T-cell (primary cell): ENCODE data around the gene SCAMP1. TPM values are rescaled to one million over a fixed set of nuclear protein-coding genes. Genes with fewer than 3 reads are reported as not detected.

ENCODE experiments used
- ATAC-seq, 4 experiments: fragments of 200-7000 bp in 3 of 4; fragments of 150-1000 bp in 1 of 4; cut with Tn5 transposase; replicated peaks in 1 of 4; 1 replicate in 3 of 4; 2 replicates in 1 of 4; pipeline ENCODE4 v1.10.0; 2021; ENCODE audit warnings: moderate library complexity in 3 of 4, mild to moderate bottlenecking in 2 of 4, moderate number of reproducible peaks in 1 of 4
- CTCF ChIA-PET, 2 donors: fragments of 300-600 bp; sonication (Branson Sonifier 250); formaldehyde crosslinking; loops; one replicate each; lab custom pipeline; 2022; ENCODE audit warnings: antibody characterized with exemption in 2 of 2; lab: Charles Lee
- POLR2A ChIA-PET, 2 donors: fragments of 300-600 bp; sonication (Branson Sonifier 250); formaldehyde crosslinking; loops; one replicate each; lab custom pipeline; 2022; ENCODE audit warnings: antibody characterized with exemption in 2 of 2; lab: Charles Lee
- DNase-seq, 35 experiments: peaks; one replicate each; pipeline versions ENCODE4 v3.0.0 to v3.0.0-alpha.2; 2013 to 2023
- H3K27ac ChIP-seq: one replicate; pipeline ENCODE4 v1.5.1; 2013; ENCODE audit warnings: low read length
- H3K27me3 ChIP-seq, 2 experiments: replicated peaks in 1 of 2; 1 replicate in 1 of 2; 2 replicates in 1 of 2; pipeline versions ENCODE4 v1.6.1 to v1.7.0; 2013; ENCODE audit warnings: low read length in 1 of 2, mixed read lengths in 1 of 2; ENCODE audit not compliant: control insufficient read depth in 2 of 2, insufficient read depth in 2 of 2; ENCODE audit errors: extremely low read depth in 1 of 2
- H3K36me3 ChIP-seq, 2 donors: 1 replicate in 1 of 2; 2 replicates in 1 of 2; pipeline versions ENCODE4 v1.6.1 to v1.7.0; 2013; ENCODE audit warnings: low read length in 1 of 2; ENCODE audit not compliant: control insufficient read depth in 2 of 2, insufficient read depth in 1 of 2; ENCODE audit errors: extremely low read depth in 1 of 2
- H3K4me1 ChIP-seq, 2 experiments: 1 replicate in 1 of 2; 2 replicates in 1 of 2; pipeline versions ENCODE4 v1.6.1 to v1.7.0; 2013; ENCODE audit warnings: low read length in 2 of 2, mixed read lengths in 1 of 2; ENCODE audit not compliant: insufficient read depth in 2 of 2, control insufficient read depth in 1 of 2; ENCODE audit errors: extremely low read depth in 1 of 2
- H3K4me3 ChIP-seq, 2 donors: 1 replicate in 1 of 2; 2 replicates in 1 of 2; pipeline versions ENCODE4 v1.5.1 to v1.7.0; 2013; ENCODE audit warnings: mild to moderate bottlenecking in 2 of 2, low read length in 1 of 2, moderate library complexity in 1 of 2; ENCODE audit not compliant: control insufficient read depth in 1 of 2; ENCODE audit errors: extremely low read depth in 1 of 2
- H3K9me3 ChIP-seq: 2 replicates; pipeline ENCODE4 v1.7.0; 2013
- H3K27ac Mint-ChIP-seq, 2 donors: one replicate each; pipeline ENCODE4 v1.8.0; 2020 to 2021; ENCODE audit warnings: mild to moderate bottlenecking in 2 of 2, mixed read lengths in 2 of 2
- H3K27me3 Mint-ChIP-seq, 2 donors: one replicate each; pipeline ENCODE4 v1.8.0; 2021 to 2022; ENCODE audit warnings: mixed read lengths in 2 of 2
- H3K36me3 Mint-ChIP-seq: one replicate; pipeline ENCODE4 v1.8.0; 2021; ENCODE audit warnings: mixed read lengths
- H3K4me1 Mint-ChIP-seq, 3 donors: one replicate each; pipeline ENCODE4 v1.8.0; 2020 to 2022; ENCODE audit warnings: mixed read lengths in 3 of 3, mild to moderate bottlenecking in 1 of 3
- H3K4me3 Mint-ChIP-seq, 3 donors: one replicate each; pipeline ENCODE4 v1.8.0; 2020 to 2022; ENCODE audit warnings: mild to moderate bottlenecking in 3 of 3, mixed read lengths in 3 of 3, moderate library complexity in 3 of 3
- H3K9me3 Mint-ChIP-seq, 3 donors: one replicate each; pipeline ENCODE4 v1.8.0; 2020 to 2022; ENCODE audit warnings: mixed read lengths in 3 of 3
- WGBS: methylation state at CpG from one replicate; pipeline ENCODE4 v1.1.5; 2013; ENCODE audit warnings: missing lambda C conversion rate; ENCODE audit not compliant: insufficient coverage; 5-methylcytosine and 5-hydroxymethylcytosine counted together
- total RNA-seq, 35 experiments: library from RNA in 6 of 35; stranded (reverse) in 6 of 35; fragments of 120-200 nt in 1 of 35; gene quantifications; one replicate each; pipeline versions ENCODE4 v1.2.1 to v1.2.4 and lab custom pipeline; 2013 to 2026

Gene SCAMP1
- total RNA-seq, 5 donors from 2014 or later (not counting 1 experiment from before 2014, with no cell fraction given) = 20.6 to 28.3 (median 22.2) TPM

DNA sequence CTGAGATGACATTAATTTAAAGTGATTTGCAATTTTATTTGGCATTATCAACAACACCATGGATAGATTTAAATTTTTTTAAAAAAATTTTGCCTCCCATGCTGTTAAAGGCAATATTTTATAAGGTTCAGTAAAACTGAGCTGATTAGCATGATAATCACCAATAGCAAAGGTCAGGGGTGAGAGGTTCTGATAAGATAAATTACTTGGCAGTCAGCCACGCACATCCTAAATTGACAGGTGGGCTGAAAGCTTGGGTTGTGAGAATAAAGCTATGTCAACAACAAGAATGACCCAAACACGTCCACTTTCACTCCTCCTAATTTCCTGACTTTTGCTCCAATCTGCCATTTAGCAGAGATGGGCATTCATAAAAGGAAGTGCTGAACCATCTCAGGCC, 161.0 kb downstream of the SCAMP1 start:
- H3K9me3 ChIP-seq = no peaks in the 10 kb centered on the region
- no peak overlapping the region for H3K4me3 ChIP-seq
- Mint-ChIP-seq H3K36me3 (no peaks in the 10 kb centered on the region), H3K27ac (no peak overlapping the region), H3K9me3 (no peaks in the 10 kb centered on the region), H3K27me3 (peaks cover 43 to 58% of the 10 kb centered on the region in 2 donors), H3K4me3 (no peak overlapping the region), H3K4me1 (no peaks in the 10 kb centered on the region)
- ATAC-seq (no peak), DNase-seq (no peak)
- peaks cover 0 to 39% of the 10 kb centered on the region in 2 experiments for H3K27me3 ChIP-seq
- no peaks in the 10 kb centered on the region for H3K36me3 ChIP-seq
- no peaks in the 10 kb centered on the region for H3K4me1 ChIP-seq
- CTCF ChIA-PET = no interaction called here
- H3K27ac ChIP-seq = no peak overlapping the region
- POLR2A ChIA-PET = no interaction called here
- no CpG with 5 or more reads among the region's 2 CpGs for WGBS

DNA sequence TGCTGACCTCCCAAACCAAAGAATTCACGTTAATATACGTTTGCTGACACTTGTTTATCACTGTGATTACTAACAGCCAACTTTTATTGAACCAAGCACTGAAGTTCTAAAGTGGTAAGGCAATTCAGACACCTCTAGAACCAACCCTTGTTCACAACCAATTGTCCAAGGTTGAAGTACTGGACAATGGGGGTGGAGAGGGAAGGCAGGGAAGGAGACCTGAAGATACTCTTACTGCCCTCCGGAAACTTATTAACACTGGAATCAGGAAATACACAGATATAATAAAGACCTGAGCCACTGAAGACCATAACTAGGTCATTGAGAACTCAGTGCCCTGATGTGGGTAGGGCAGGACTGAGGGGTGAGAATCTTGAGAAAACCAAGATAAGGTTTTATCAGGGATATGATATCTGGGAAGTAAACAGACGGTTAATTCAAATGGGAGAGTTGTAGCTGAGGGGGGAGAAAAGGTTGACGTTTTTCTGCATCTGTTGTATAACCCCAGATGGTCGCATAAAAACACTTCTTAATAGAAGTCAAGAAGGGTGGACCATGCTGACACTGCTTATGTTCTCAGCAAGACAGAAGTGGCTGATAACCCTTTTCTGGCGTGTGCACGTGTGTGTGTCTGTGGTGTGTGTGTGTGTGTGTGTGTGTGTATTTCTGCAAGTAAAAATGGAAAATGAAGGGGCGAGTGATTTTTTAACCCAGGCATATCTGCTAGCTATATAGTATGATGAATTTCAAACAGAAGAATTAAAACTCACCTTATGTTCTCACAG, 162.3 kb downstream of the SCAMP1 start:
- Mint-ChIP-seq H3K27ac (no peak overlapping the region), H3K9me3 (no peaks in the 10 kb centered on the region), H3K36me3 (no peaks in the 10 kb centered on the region), H3K27me3 (peaks cover 35 to 49% of the 10 kb centered on the region in 2 donors), H3K4me1 (no peaks in the 10 kb centered on the region), H3K4me3 (no peak overlapping the region)
- no peak for DNase-seq
- no peak overlapping the region for H3K4me3 ChIP-seq
- 60% methylated on average over 4 of the region's 9 CpGs for WGBS
- no peak for ATAC-seq
- no peaks in the 10 kb centered on the region for H3K9me3 ChIP-seq
- POLR2A ChIA-PET = no interaction called here
- peaks cover 0 to 33% of the 10 kb centered on the region in 2 experiments for H3K27me3 ChIP-seq
- no peak overlapping the region for H3K27ac ChIP-seq
- no peaks in the 10 kb centered on the region for H3K36me3 ChIP-seq
- CTCF ChIA-PET = no interaction called here
- no peaks in the 10 kb centered on the region for H3K4me1 ChIP-seq

- 80% methylated on average over 9 of the region's 15 CpGs for WGBS
- H3K9me3 ChIP-seq = no peaks in the 10 kb centered on the region
- Mint-ChIP-seq H3K27ac (no peak overlapping the region), H3K4me3 (no peak overlapping the region), H3K27me3 (peaks cover 33 to 47% of the 10 kb centered on the region in 2 donors), H3K9me3 (no peaks in the 10 kb centered on the region), H3K4me1 (no peaks in the 10 kb centered on the region), H3K36me3 (no peaks in the 10 kb centered on the region)
- no peaks in the 10 kb centered on the region for H3K36me3 ChIP-seq
- H3K4me1 ChIP-seq = no peaks in the 10 kb centered on the region
- ChIA-PET CTCF (no interaction called here), POLR2A (no interaction called here)
- ATAC-seq (no peak), DNase-seq (no peak)
- H3K27me3 ChIP-seq = peaks cover 0 to 27% of the 10 kb centered on the region in 2 experiments
- no peak overlapping the region for H3K27ac ChIP-seq
- no peak overlapping the region for H3K4me3 ChIP-seq
Measured at GRCh38 chr5:78523314-78524193, 163.1 kb downstream of the SCAMP1 start.

GRCh38 chr5:78526049-78526525, 165.7 kb downstream of the SCAMP1 start:
- no peak overlapping the region for H3K4me3 Mint-ChIP-seq
- DNase-seq (no peak), ATAC-seq (no peak)
- Histone ChIP-seq H3K27me3 (peaks cover 0 to 8% of the 10 kb centered on the region in 2 experiments), H3K4me3 (no peak overlapping the region), H3K36me3 (no peaks in the 10 kb centered on the region), H3K4me1 (no peaks in the 10 kb centered on the region), H3K9me3 (no peaks in the 10 kb centered on the region), H3K27ac (no peak overlapping the region)
- CTCF ChIA-PET = no interaction called here
- H3K27me3 Mint-ChIP-seq = peaks cover 14 to 25% of the 10 kb centered on the region in 2 donors
- H3K4me1 Mint-ChIP-seq = no peaks in the 10 kb centered on the region
- no peaks in the 10 kb centered on the region for H3K9me3 Mint-ChIP-seq
- H3K27ac Mint-ChIP-seq = no peak overlapping the region
- WGBS = 69% methylated on average over 4 of the region's 7 CpGs
- no peaks in the 10 kb centered on the region for H3K36me3 Mint-ChIP-seq
- POLR2A ChIA-PET = no interaction called here

GRCh38 chr5:78527054-78527859, 166.8 kb downstream of the SCAMP1 start:
- H3K27me3 ChIP-seq = peaks cover 0 to 8% of the 10 kb centered on the region in 2 experiments
- no peak overlapping the region for H3K4me3 Mint-ChIP-seq
- peaks cover 14 to 21% of the 10 kb centered on the region in 2 donors for H3K27me3 Mint-ChIP-seq
- no peaks in the 10 kb centered on the region for H3K4me1 Mint-ChIP-seq
- no peaks in the 10 kb centered on the region for H3K36me3 Mint-ChIP-seq
- POLR2A ChIA-PET = no interaction called here
- no peaks in the 10 kb centered on the region for H3K9me3 Mint-ChIP-seq
- H3K4me3 ChIP-seq = no peak overlapping the region
- no peaks in the 10 kb centered on the region for H3K9me3 ChIP-seq
- DNase-seq (no peak), ATAC-seq (no peak)
- H3K27ac ChIP-seq = no peak overlapping the region
- H3K36me3 ChIP-seq = no peaks in the 10 kb centered on the region
- no peak overlapping the region for H3K27ac Mint-ChIP-seq
- no peaks in the 10 kb centered on the region for H3K4me1 ChIP-seq
- CTCF ChIA-PET = interaction anchor here in 1 of 2 donors (0.6 kb wide), 1 partner anchor 626 kb away, joined by 3 read pairs; no protein-coding TSS in a partner anchor
- 75% methylated on average over 3 of the region's 9 CpGs for WGBS

DNA sequence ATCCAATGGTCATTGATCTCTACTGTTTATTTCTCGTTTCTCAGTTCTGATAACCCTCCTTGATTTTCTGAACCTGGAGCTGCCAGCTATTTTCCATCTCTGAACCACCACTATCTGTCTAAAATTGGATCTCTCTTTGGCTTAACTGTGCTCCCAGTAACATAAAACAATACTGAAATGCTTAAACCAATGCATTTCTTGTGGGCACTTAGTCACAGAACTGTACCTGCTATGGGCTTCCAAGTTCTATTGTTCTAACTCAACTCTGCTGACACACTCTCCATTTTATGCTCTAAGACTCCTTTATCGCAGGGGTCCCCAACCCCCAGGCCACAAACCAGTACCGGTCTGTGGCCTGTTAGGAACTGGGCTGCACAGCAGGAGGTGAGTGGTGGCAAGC, 167.5 kb downstream of the SCAMP1 start:
- DNase-seq (no peak), ATAC-seq (no peak)
- POLR2A ChIA-PET = no interaction called here
- Mint-ChIP-seq H3K27ac (no peak overlapping the region), H3K9me3 (no peaks in the 10 kb centered on the region), H3K36me3 (no peaks in the 10 kb centered on the region), H3K4me3 (no peak overlapping the region), H3K4me1 (no peaks in the 10 kb centered on the region), H3K27me3 (peaks cover 9 to 17% of the 10 kb centered on the region in 2 donors)
- Histone ChIP-seq H3K4me3 (no peak overlapping the region), H3K4me1 (no peaks in the 10 kb centered on the region), H3K9me3 (no peaks in the 10 kb centered on the region), H3K36me3 (no peaks in the 10 kb centered on the region), H3K27ac (no peak overlapping the region), H3K27me3 (peaks cover 0 to 8% of the 10 kb centered on the region in 2 experiments)
- WGBS = 93% methylated on average over 1 of the region's 3 CpGs
- CTCF ChIA-PET = no interaction called here
